ENCODE data around the gene MTRF1.

GRCh38 chr13:41182231-41182630, 81.1 kb downstream of the MTRF1 start:
- no peak for TF ChIP-seq POLR2AphosphoS5 (IDR thresholded peaks at IDR 0.05; ENCODE audit: low read depth, low read length)
- no peak for TF ChIP-seq TAF1 (IDR thresholded peaks at IDR 0.05; ENCODE audit: borderline replicate concordance, insufficient read depth, low read length)
- no peak for TF ChIP-seq SIN3A (IDR thresholded peaks at IDR 0.05; ENCODE audit: borderline replicate concordance, insufficient read depth, low read length)
- TF ChIP-seq REST (IDR thresholded peaks at IDR 0.05; ENCODE audit: insufficient read depth in 1 of 2, low read depth in 2 of 2, low read length in 2 of 2): no peak

Data from PFSK-1 (cell line).